DND-41 (cell line): ENCODE data around the gene ZMYND12.

Source experiments
- EZH2 ChIP-seq: IDR thresholded peaks from 3 replicates; pipeline ENCODE4 v1.6.1; 2012; ENCODE audit warnings: borderline replicate concordance, low read depth, mild to moderate bottlenecking, moderate library complexity, low read length, inconsistent platforms; ENCODE audit not compliant: severe bottlenecking
- TF ChIP-seq, protein P1 (sequence below): IDR thresholded peaks from 2 replicates; pipeline ENCODE4 v1.5.1; 2012; ENCODE audit warnings: borderline replicate concordance, low read length, moderate library complexity, mild to moderate bottlenecking; ENCODE audit not compliant: poor library complexity, severe bottlenecking; ENCODE audit errors: extremely low read depth

- TF ChIP-seq, protein P1, sequence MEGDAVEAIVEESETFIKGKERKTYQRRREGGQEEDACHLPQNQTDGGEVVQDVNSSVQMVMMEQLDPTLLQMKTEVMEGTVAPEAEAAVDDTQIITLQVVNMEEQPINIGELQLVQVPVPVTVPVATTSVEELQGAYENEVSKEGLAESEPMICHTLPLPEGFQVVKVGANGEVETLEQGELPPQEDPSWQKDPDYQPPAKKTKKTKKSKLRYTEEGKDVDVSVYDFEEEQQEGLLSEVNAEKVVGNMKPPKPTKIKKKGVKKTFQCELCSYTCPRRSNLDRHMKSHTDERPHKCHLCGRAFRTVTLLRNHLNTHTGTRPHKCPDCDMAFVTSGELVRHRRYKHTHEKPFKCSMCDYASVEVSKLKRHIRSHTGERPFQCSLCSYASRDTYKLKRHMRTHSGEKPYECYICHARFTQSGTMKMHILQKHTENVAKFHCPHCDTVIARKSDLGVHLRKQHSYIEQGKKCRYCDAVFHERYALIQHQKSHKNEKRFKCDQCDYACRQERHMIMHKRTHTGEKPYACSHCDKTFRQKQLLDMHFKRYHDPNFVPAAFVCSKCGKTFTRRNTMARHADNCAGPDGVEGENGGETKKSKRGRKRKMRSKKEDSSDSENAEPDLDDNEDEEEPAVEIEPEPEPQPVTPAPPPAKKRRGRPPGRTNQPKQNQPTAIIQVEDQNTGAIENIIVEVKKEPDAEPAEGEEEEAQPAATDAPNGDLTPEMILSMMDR, result no peak
- TF ChIP-seq EZH2, result no peak
Measured at GRCh38 chr1:42431514-42431913, 24.3 kb downstream of the ZMYND12 start.
